Measurements from ENCODE around the gene HNRNPH2. TPM values are rescaled to one million over a fixed set of nuclear protein-coding genes. Genes with fewer than 3 reads are reported as not detected.
A peak's percentile ranks its signal among the peaks of the same experiment; 100 is the strongest.

The HNRNPH2 gene
- total and polyA plus RNA-seq, 2 experiments from 2014 or later, result 59.2 to 80.1 TPM

GRCh38 chrX:101395789-101396188 is 12.2 kb upstream of the HNRNPH2 start:
- TF ChIP-seq EZH2phosphoT487 (IDR thresholded peaks at IDR 0.05; ENCODE audit: unreplicated experiment), result no peak
- no peak for TF ChIP-seq STAT1 (IDR thresholded peaks at IDR 0.05; ENCODE audit: unreplicated experiment)
- TF ChIP-seq EZH2 (IDR thresholded peaks at IDR 0.05; ENCODE audit: low read depth, unreplicated experiment), result no peak
- no peak for TF ChIP-seq JUNB (IDR thresholded peaks at IDR 0.05; ENCODE audit: unreplicated experiment)
- TF ChIP-seq CREB1 (CRISPR knock-in tag; IDR thresholded peaks at IDR 0.05; ENCODE audit: low read depth), result no peak
- no peak for TF ChIP-seq ZNF331 (CRISPR knock-in tag; IDR thresholded peaks at IDR 0.05; ENCODE audit: low read depth)
- no peak for TF ChIP-seq ETS1 (IDR thresholded peaks at IDR 0.05)
- H3K9me3 Mint-ChIP-seq, result no peaks in the 10 kb centered on the region

DNA sequence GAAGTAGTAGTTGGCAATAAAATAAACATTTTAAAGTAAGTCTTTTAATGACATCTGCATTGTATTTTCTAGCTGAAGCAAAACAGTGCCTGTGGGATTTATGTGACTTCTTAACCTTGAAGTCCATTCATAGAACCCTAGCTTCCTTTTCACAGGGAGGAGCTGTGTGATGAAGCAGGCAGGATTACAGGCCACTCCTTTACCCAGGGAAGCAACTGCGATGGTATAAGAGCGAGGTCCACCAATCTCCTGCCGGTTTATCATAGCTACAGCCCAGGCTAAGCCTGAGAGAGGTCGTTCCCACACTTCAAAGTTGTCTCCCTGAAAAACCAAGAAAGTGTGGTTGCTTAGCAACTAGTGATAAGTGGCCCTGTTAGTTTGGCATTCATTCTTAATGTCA is 10.2 kb upstream of the HNRNPH2 start:
- Histone ChIP-seq H3K27me3 (ENCODE audit: insufficient read depth) (no peaks in the 10 kb centered on the region), H4K20me1 (replicated peaks; ENCODE audit: insufficient read depth) (no peaks in the 10 kb centered on the region; the same call in 1 of the 2 replicates), H3F3A (replicated peaks; ENCODE audit: low read depth) (peaks cover 20% of the 10 kb centered on the region), H2AFZ (no peak overlapping the region), H3K4me3 (no peak overlapping the region), H3K4me2 (no peak overlapping the region), H3K9me2 (ENCODE audit: insufficient read depth) (no peaks in the 10 kb centered on the region), H3K36me3 (ENCODE audit: insufficient read depth) (peaks cover 20% of the 10 kb centered on the region; the same call in 1 of the 2 replicates), H3K79me2 (replicated peaks; ENCODE audit: insufficient read depth) (0 out of 2 replicates have a peak, but pooled peaks cover 9% of the 10 kb centered on the region), H3K4me1 (ENCODE audit: insufficient read depth) (no peaks in the 10 kb centered on the region), H3K27ac (ENCODE audit: low read depth) (peak overlapping the region; percentile 81)
- Mint-ChIP-seq H3K4me3 (no peak overlapping the region), H3K27me3 (ENCODE audit: insufficient read depth, low read depth, poor library complexity) (peaks cover 4% of the 10 kb centered on the region), H3K36me3 (ENCODE audit: low read depth) (peaks cover 60% of the 10 kb centered on the region), H3K4me1 (no peaks in the 10 kb centered on the region), H3K9me3 (no peaks in the 10 kb centered on the region), H3K27ac (no peak overlapping the region; the same call in 1 of the 2 replicates)
- DNase-seq (ENCODE audit: low spot score), result peak; percentile 21
- TF ChIP-seq NANOG (IDR thresholded peaks at IDR 0.05; ENCODE audit: borderline replicate concordance) (no peak), CREB1 (CRISPR knock-in tag; IDR thresholded peaks at IDR 0.05; ENCODE audit: low read depth) (no peak), EZH2phosphoT487 (IDR thresholded peaks at IDR 0.05; ENCODE audit: unreplicated experiment) (no peak), POLR2AphosphoS5 (IDR thresholded peaks at IDR 0.05; ENCODE audit: low read depth) (no peak), EZH2 (IDR thresholded peaks at IDR 0.05; ENCODE audit: low read depth, unreplicated experiment) (no peak)
- TF ChIP-seq, protein P1, sequence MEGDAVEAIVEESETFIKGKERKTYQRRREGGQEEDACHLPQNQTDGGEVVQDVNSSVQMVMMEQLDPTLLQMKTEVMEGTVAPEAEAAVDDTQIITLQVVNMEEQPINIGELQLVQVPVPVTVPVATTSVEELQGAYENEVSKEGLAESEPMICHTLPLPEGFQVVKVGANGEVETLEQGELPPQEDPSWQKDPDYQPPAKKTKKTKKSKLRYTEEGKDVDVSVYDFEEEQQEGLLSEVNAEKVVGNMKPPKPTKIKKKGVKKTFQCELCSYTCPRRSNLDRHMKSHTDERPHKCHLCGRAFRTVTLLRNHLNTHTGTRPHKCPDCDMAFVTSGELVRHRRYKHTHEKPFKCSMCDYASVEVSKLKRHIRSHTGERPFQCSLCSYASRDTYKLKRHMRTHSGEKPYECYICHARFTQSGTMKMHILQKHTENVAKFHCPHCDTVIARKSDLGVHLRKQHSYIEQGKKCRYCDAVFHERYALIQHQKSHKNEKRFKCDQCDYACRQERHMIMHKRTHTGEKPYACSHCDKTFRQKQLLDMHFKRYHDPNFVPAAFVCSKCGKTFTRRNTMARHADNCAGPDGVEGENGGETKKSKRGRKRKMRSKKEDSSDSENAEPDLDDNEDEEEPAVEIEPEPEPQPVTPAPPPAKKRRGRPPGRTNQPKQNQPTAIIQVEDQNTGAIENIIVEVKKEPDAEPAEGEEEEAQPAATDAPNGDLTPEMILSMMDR (conservative IDR thresholded peaks at IDR 0.05; ENCODE audit: low read depth in 2 of 2), result no peak
- TF ChIP-seq, protein P2, sequence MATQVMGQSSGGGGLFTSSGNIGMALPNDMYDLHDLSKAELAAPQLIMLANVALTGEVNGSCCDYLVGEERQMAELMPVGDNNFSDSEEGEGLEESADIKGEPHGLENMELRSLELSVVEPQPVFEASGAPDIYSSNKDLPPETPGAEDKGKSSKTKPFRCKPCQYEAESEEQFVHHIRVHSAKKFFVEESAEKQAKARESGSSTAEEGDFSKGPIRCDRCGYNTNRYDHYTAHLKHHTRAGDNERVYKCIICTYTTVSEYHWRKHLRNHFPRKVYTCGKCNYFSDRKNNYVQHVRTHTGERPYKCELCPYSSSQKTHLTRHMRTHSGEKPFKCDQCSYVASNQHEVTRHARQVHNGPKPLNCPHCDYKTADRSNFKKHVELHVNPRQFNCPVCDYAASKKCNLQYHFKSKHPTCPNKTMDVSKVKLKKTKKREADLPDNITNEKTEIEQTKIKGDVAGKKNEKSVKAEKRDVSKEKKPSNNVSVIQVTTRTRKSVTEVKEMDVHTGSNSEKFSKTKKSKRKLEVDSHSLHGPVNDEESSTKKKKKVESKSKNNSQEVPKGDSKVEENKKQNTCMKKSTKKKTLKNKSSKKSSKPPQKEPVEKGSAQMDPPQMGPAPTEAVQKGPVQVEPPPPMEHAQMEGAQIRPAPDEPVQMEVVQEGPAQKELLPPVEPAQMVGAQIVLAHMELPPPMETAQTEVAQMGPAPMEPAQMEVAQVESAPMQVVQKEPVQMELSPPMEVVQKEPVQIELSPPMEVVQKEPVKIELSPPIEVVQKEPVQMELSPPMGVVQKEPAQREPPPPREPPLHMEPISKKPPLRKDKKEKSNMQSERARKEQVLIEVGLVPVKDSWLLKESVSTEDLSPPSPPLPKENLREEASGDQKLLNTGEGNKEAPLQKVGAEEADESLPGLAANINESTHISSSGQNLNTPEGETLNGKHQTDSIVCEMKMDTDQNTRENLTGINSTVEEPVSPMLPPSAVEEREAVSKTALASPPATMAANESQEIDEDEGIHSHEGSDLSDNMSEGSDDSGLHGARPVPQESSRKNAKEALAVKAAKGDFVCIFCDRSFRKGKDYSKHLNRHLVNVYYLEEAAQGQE (IDR thresholded peaks at IDR 0.05; ENCODE audit: unreplicated experiment), result no peak
- ATAC-seq, result peak; percentile 69

More at GRCh38 chrX:101395789-101396188, 12.2 kb upstream of the HNRNPH2 start:
- peaks cover 16% of the 10 kb centered on the region for H3K27me3 Mint-ChIP-seq (ENCODE audit: insufficient read depth, low read depth, poor library complexity)
- DNase-seq (ENCODE audit: low spot score), result no peak
- no peaks in the 10 kb centered on the region; the same call in 1 of the 2 replicates for H4K20me1 ChIP-seq (replicated peaks; ENCODE audit: insufficient read depth)
- no peaks in the 10 kb centered on the region for H3K9me2 ChIP-seq (ENCODE audit: insufficient read depth)
- no peaks in the 10 kb centered on the region for H3K4me1 Mint-ChIP-seq
- H3K4me3 Mint-ChIP-seq, result no peak overlapping the region
- H3K79me2 ChIP-seq (replicated peaks; ENCODE audit: insufficient read depth), result peaks cover 26% of the 10 kb centered on the region
- no peaks in the 10 kb centered on the region for H3K27me3 ChIP-seq (ENCODE audit: insufficient read depth)
- H3F3A ChIP-seq (replicated peaks; ENCODE audit: low read depth), result peaks cover 31% of the 10 kb centered on the region
- peaks cover 65% of the 10 kb centered on the region for H3K36me3 Mint-ChIP-seq (ENCODE audit: low read depth)
- H2AFZ ChIP-seq, result no peak overlapping the region
- H3K36me3 ChIP-seq (ENCODE audit: insufficient read depth), result peaks cover 33% of the 10 kb centered on the region
- no peak overlapping the region for H3K4me2 ChIP-seq
- H3K27ac Mint-ChIP-seq, result no peak overlapping the region
- ATAC-seq, result no peak
- no peak overlapping the region for H3K4me3 ChIP-seq
- H3K27ac ChIP-seq (ENCODE audit: low read depth), result peak overlapping the region; percentile 81; the same call in 1 of the 2 replicates
- no peaks in the 10 kb centered on the region; the same call in 1 of the 2 replicates for H3K4me1 ChIP-seq (ENCODE audit: insufficient read depth)
